ENCODE measurements around the gene APBA2.
"Not testable (repeated sequence)": the region's sequence is repeated elsewhere in the genome, so short reads cannot be mapped to it uniquely, and the experiment has no call there.

DNA sequence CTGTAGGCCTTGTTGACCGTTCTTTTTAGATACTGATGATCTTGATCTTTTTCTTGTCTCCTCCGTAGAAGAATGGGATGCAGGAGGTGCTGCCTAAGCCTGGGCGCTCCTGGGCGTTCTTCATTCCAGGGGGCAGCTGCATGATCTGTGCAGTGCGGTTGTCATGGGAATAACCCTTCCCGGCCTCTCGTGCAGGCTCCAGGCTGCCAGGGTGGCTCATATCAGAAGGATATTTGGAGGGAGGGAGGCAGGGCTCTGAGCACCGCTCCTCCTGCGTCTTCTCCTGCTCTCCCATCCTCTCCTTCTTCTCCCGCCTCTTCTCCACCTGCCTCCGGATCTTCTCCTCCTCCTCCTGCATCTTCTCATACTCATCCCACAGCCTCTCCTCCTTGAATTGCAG is 43.6 kb upstream of the APBA2 start:
- TF ChIP-seq, protein P1, sequence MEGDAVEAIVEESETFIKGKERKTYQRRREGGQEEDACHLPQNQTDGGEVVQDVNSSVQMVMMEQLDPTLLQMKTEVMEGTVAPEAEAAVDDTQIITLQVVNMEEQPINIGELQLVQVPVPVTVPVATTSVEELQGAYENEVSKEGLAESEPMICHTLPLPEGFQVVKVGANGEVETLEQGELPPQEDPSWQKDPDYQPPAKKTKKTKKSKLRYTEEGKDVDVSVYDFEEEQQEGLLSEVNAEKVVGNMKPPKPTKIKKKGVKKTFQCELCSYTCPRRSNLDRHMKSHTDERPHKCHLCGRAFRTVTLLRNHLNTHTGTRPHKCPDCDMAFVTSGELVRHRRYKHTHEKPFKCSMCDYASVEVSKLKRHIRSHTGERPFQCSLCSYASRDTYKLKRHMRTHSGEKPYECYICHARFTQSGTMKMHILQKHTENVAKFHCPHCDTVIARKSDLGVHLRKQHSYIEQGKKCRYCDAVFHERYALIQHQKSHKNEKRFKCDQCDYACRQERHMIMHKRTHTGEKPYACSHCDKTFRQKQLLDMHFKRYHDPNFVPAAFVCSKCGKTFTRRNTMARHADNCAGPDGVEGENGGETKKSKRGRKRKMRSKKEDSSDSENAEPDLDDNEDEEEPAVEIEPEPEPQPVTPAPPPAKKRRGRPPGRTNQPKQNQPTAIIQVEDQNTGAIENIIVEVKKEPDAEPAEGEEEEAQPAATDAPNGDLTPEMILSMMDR (IDR thresholded peaks at IDR 0.05; ENCODE audit: low read depth, low read length): not testable (repeated sequence)
- TF ChIP-seq POLR2A (IDR thresholded peaks at IDR 0.05; ENCODE audit: extremely low read depth, insufficient read length); MYC (IDR thresholded peaks at IDR 0.05; ENCODE audit: low read depth, low read length): not testable (repeated sequence)
- TF ChIP-seq, protein P2, sequence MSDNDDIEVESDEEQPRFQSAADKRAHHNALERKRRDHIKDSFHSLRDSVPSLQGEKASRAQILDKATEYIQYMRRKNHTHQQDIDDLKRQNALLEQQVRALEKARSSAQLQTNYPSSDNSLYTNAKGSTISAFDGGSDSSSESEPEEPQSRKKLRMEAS (IDR thresholded peaks at IDR 0.05; ENCODE audit: low read depth, low read length): not testable (repeated sequence)

Data from NB4 (cell line).